Effector memory CD8-positive, alpha-beta T cell (primary cell): ENCODE measurements around the gene SMOC2.
"Not testable (repeated sequence)": the region's sequence is repeated elsewhere in the genome, so short reads cannot be mapped to it uniquely, and the experiment has no call there.

Experiments
- ATAC-seq: fragments of 150-1000 bp; cut with Tn5 transposase; replicated peaks from 2 replicates; pipeline ENCODE4 v1.10.0; 2021; ENCODE audit warnings: mild to moderate bottlenecking, moderate library complexity
- DNase-seq, 3 experiments: peaks; one replicate each; pipeline ENCODE4 v3.0.0; 2021
- H3K27ac Mint-ChIP-seq, 2 donors: one replicate each; pipeline ENCODE4 v1.8.0; 2022; ENCODE audit warnings: mild to moderate bottlenecking in 2 of 2, mixed read lengths in 2 of 2, moderate library complexity in 2 of 2
- H3K27me3 Mint-ChIP-seq, 2 donors: one replicate each; pipeline ENCODE4 v1.8.0; 2022; ENCODE audit warnings: mixed read lengths in 2 of 2
- H3K36me3 Mint-ChIP-seq: one replicate; pipeline ENCODE4 v1.8.0; 2022; ENCODE audit warnings: mild to moderate bottlenecking, moderate library complexity, mixed read lengths; ENCODE audit not compliant: insufficient read depth
- H3K4me1 Mint-ChIP-seq, 2 donors: one replicate each; pipeline ENCODE4 v1.8.0; 2022; ENCODE audit warnings: low read depth in 2 of 2, mixed read lengths in 2 of 2
- H3K4me3 Mint-ChIP-seq, 2 donors: one replicate each; pipeline ENCODE4 v1.8.0; 2022; ENCODE audit warnings: mild to moderate bottlenecking in 2 of 2, mixed read lengths in 2 of 2, moderate library complexity in 2 of 2
- H3K9me3 Mint-ChIP-seq, 2 donors: one replicate each; pipeline ENCODE4 v1.8.0; 2022; ENCODE audit warnings: mixed read lengths in 2 of 2

The SMOC2 gene

GRCh38 chr6:168698923-168699322 lies 257.9 kb downstream of the SMOC2 start:
- H3K4me3 Mint-ChIP-seq = no peak overlapping the region
- no peaks in the 10 kb centered on the region for H3K4me1 Mint-ChIP-seq
- ATAC-seq (no peak), DNase-seq (no peak)
- H3K36me3 Mint-ChIP-seq = no peaks in the 10 kb centered on the region
- peaks cover 8 to 30% of the 10 kb centered on the region in 2 donors for H3K27me3 Mint-ChIP-seq
- no peaks in the 10 kb centered on the region for H3K9me3 Mint-ChIP-seq
- no peak overlapping the region for H3K27ac Mint-ChIP-seq

GRCh38 chr6:168699631-168700295 lies 258.8 kb downstream of the SMOC2 start:
- H3K36me3 Mint-ChIP-seq = no peaks in the 10 kb centered on the region
- no peak overlapping the region for H3K4me3 Mint-ChIP-seq
- no peak for ATAC-seq
- DNase-seq = no peak
- no peaks in the 10 kb centered on the region for H3K9me3 Mint-ChIP-seq
- no peak overlapping the region for H3K27ac Mint-ChIP-seq
- peaks cover 8 to 30% of the 10 kb centered on the region in 2 donors for H3K27me3 Mint-ChIP-seq
- no peaks in the 10 kb centered on the region for H3K4me1 Mint-ChIP-seq

GRCh38 chr6:168700880-168701279 lies 259.9 kb downstream of the SMOC2 start:
- DNase-seq = no peak
- Mint-ChIP-seq H3K9me3 (no peaks in the 10 kb centered on the region), H3K27me3 (peaks cover 8 to 30% of the 10 kb centered on the region in 2 donors), H3K27ac (no peak overlapping the region), H3K36me3 (no peaks in the 10 kb centered on the region), H3K4me1 (no peaks in the 10 kb centered on the region), H3K4me3 (no peak overlapping the region)
- ATAC-seq = no peak

- Mint-ChIP-seq H3K27ac (no peak overlapping the region), H3K36me3 (no peaks in the 10 kb centered on the region), H3K9me3 (no peaks in the 10 kb centered on the region), H3K4me3 (no peak overlapping the region), H3K4me1 (no peaks in the 10 kb centered on the region), H3K27me3 (peaks cover 19 to 33% of the 10 kb centered on the region in 2 donors)
- ATAC-seq = no peak
- no peak for DNase-seq
Measured at GRCh38 chr6:168703990-168704389, 263.0 kb downstream of the SMOC2 start.

GRCh38 chr6:168704678-168705077 lies 263.7 kb downstream of the SMOC2 start:
- Mint-ChIP-seq H3K4me3 (no peak overlapping the region), H3K27me3 (peaks cover 26 to 40% of the 10 kb centered on the region in 2 donors), H3K27ac (no peak overlapping the region), H3K9me3 (no peaks in the 10 kb centered on the region), H3K4me1 (no peaks in the 10 kb centered on the region), H3K36me3 (no peaks in the 10 kb centered on the region)
- DNase-seq (no peak), ATAC-seq (no peak)

GRCh38 chr6:168705271-168705670 lies 264.3 kb downstream of the SMOC2 start:
- H3K27ac Mint-ChIP-seq, H3K9me3 Mint-ChIP-seq, DNase-seq, H3K4me3 Mint-ChIP-seq, H3K4me1 Mint-ChIP-seq, H3K36me3 Mint-ChIP-seq, ATAC-seq: not testable (repeated sequence)
- H3K27me3 Mint-ChIP-seq = peaks cover 29 to 42% of the 10 kb centered on the region in 2 donors

GRCh38 chr6:168706471-168707177 lies 265.6 kb downstream of the SMOC2 start:
- no peak for DNase-seq
- ATAC-seq = no peak
- Mint-ChIP-seq H3K9me3 (no peaks in the 10 kb centered on the region), H3K27ac (no peak overlapping the region), H3K4me1 (no peaks in the 10 kb centered on the region), H3K27me3 (peaks cover 32% of the 10 kb centered on the region in 2 donors), H3K36me3 (no peaks in the 10 kb centered on the region), H3K4me3 (no peak overlapping the region)

- Mint-ChIP-seq H3K36me3 (no peaks in the 10 kb centered on the region), H3K27ac (no peak overlapping the region), H3K4me3 (no peak overlapping the region), H3K4me1 (no peaks in the 10 kb centered on the region), H3K27me3 (peaks cover 20 to 31% of the 10 kb centered on the region in 2 donors), H3K9me3 (no peaks in the 10 kb centered on the region)
- no peak for DNase-seq
- ATAC-seq = no peak
Measured at GRCh38 chr6:168708526-168708925, 267.5 kb downstream of the SMOC2 start.

GRCh38 chr6:168708984-168709383 lies 268.0 kb downstream of the SMOC2 start:
- DNase-seq (no peak), ATAC-seq (no peak)
- H3K27me3 Mint-ChIP-seq = peaks cover 19 to 31% of the 10 kb centered on the region in 2 donors
- H3K4me1 Mint-ChIP-seq = no peaks in the 10 kb centered on the region
- no peaks in the 10 kb centered on the region for H3K36me3 Mint-ChIP-seq
- no peak overlapping the region for H3K4me3 Mint-ChIP-seq
- H3K9me3 Mint-ChIP-seq = no peaks in the 10 kb centered on the region
- H3K27ac Mint-ChIP-seq = no peak overlapping the region

GRCh38 chr6:168709390-168709789 lies 268.4 kb downstream of the SMOC2 start:
- H3K27me3 Mint-ChIP-seq = peaks cover 19 to 31% of the 10 kb centered on the region in 2 donors
- no peaks in the 10 kb centered on the region for H3K9me3 Mint-ChIP-seq
- ATAC-seq (no peak), DNase-seq (no peak)
- no peak overlapping the region for H3K27ac Mint-ChIP-seq
- no peaks in the 10 kb centered on the region for H3K4me1 Mint-ChIP-seq
- no peaks in the 10 kb centered on the region for H3K36me3 Mint-ChIP-seq
- H3K4me3 Mint-ChIP-seq = no peak overlapping the region

- H3K36me3 Mint-ChIP-seq = no peaks in the 10 kb centered on the region
- H3K27ac Mint-ChIP-seq = no peak overlapping the region
- no peaks in the 10 kb centered on the region for H3K9me3 Mint-ChIP-seq
- H3K4me1 Mint-ChIP-seq = no peaks in the 10 kb centered on the region
- no peak for DNase-seq
- ATAC-seq = no peak
- no peak overlapping the region for H3K4me3 Mint-ChIP-seq
- H3K27me3 Mint-ChIP-seq = peaks cover 19 to 31% of the 10 kb centered on the region in 2 donors
Measured at GRCh38 chr6:168709991-168710390, 269.0 kb downstream of the SMOC2 start.

- ATAC-seq (no peak), DNase-seq (no peak)
Measured at GRCh38 chr6:168711049-168711640, 270.2 kb downstream of the SMOC2 start.

GRCh38 chr6:168711666-168712300 lies 270.8 kb downstream of the SMOC2 start:
- Mint-ChIP-seq H3K9me3 (no peaks in the 10 kb centered on the region), H3K36me3 (no peaks in the 10 kb centered on the region)

More at GRCh38 chr6:168711049-168711640, 270.2 kb downstream of the SMOC2 start:
- H3K9me3 Mint-ChIP-seq = no peaks in the 10 kb centered on the region
- H3K4me3 Mint-ChIP-seq = no peak overlapping the region
- H3K36me3 Mint-ChIP-seq = no peaks in the 10 kb centered on the region
- H3K4me1 Mint-ChIP-seq = no peaks in the 10 kb centered on the region
- H3K27ac Mint-ChIP-seq = no peak overlapping the region
- peaks cover 19 to 31% of the 10 kb centered on the region in 2 donors for H3K27me3 Mint-ChIP-seq

More at GRCh38 chr6:168711666-168712300, 270.8 kb downstream of the SMOC2 start:
- H3K4me1 Mint-ChIP-seq = no peaks in the 10 kb centered on the region
- H3K27ac Mint-ChIP-seq = no peak overlapping the region
- H3K27me3 Mint-ChIP-seq = peaks cover 19 to 31% of the 10 kb centered on the region in 2 donors
- no peak overlapping the region for H3K4me3 Mint-ChIP-seq
- ATAC-seq (no peak), DNase-seq (no peak)
